Fibroblast of upper back skin (primary cell): Measurements from ENCODE around the gene PYROXD2.

Experiments
- DNase-seq: peaks from one replicate; pipeline ENCODE4 v3.0.0-alpha.2; 2013

The PYROXD2 gene

GRCh38 chr10:98390406-98390805 is 24.6 kb downstream of the PYROXD2 start:
- no peak for DNase-seq

GRCh38 chr10:98389398-98389797 is 25.6 kb downstream of the PYROXD2 start:
- DNase-seq = no peak

GRCh38 chr10:98388101-98388655 is 26.8 kb downstream of the PYROXD2 start:
- DNase-seq = no peak

DNA sequence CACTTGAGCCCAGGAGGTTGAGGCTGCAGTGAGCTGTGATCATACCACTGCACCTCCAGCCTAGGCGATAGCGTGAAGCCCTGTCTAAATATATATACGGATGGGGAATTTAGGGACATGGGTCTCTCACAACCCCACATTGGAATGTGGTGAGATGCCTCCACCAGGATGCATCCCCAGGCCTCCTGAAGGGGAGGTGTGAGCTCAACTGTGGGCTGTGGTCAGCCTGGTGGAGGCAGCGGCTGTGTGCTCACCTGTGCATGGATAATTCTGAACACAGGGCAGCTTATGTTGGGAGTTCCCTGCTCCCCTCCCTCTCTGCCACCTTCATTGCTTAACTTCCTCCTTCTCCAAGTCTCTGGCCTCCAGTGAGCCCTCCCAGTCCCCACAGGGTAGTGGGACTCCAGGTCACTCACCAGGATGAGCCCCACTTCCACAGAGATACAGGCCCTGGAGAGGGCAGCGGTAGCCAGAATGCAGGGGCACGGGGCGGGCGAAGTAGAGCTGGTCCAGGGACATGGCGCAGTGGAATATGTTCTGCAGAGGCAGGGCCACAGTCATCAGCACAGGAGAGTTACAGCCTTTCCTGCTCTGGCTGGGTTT is 30.4 kb downstream of the PYROXD2 start:
- no peak for DNase-seq

DNA sequence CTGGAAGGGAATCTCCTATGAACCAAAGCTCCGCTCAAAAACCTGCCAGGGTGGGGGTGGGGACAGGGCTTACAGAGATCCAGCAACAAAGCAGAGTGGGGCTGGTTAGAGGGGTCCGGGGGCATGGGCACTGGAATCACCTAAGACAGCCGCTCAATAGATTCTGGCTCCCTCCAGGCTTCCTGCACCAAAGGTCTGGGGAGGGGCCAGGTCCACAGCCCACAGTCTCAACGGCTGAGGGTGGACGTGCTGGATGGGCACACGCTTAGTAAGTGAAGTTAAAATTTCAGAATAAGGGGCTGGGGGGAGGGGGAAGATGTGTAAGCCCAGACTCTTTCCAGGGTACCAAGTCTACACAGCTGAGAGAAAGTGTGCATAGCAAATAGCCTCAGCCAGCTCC is 31.1 kb downstream of the PYROXD2 start:
- DNase-seq = no peak

- DNase-seq = peak; percentile 84
These were observed 31.8 kb downstream of the PYROXD2 start for GRCh38 chr10:98383134-98383667.

DNA sequence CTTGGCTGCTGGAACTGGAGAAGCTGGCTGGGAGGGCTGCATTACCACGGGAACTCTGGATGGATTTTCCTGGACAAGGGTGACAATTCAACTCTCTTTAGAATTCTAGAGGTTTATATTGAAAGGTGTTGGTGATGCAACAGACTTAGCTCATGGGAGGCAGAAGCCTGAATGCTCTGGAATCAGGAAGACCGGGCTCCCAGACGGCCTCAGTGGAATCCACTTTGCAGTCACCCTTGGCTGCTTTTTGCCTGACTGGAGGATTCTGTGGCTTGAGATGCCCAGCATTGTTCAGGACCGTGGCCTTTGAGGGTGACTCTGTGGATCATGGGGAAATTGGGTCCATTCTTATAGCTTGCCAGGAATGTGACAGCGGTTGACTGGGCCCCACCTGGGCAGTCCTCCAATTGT is 32.3 kb downstream of the PYROXD2 start:
- DNase-seq = no peak

DNA sequence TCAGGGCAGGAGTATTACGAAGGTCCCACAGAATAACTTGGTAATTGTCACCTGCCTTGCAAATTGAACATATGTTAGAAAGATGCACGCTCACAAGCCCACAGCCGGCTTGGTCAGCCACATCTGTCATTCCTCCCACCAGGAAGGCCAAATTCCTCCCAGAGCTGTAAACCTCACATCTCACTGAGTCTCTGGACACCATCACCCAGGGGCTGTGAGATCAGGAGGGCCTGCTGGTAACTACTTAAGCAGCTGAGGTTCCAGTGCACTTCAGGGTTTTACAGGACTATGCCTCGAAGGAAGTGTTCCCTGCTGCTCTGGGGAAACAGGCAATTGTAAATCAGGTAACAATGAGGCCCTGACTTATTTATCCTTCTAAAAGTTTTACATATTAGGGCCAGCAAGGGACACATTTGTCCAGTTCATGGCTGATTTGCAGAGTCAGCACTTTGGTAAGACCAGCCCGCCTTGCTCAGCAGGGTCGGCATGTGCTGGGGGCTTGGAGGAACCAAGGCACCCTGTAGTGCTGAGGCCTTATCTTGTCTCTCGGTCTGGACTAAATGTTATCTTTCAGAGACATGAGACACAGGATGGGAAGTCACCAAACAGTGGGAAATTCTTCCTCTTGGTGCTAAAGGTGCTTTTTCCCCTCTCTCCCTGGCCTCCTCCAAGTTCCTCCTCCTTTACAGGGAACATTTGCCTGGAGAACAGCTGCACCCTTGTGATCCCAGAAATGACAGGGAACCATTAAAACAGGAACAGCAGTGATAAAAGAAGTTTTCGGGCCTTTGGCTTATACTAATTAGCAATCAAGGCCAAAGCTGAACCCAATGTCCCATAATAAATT is 34.3 kb downstream of the PYROXD2 start:
- DNase-seq = peak; percentile 18

DNA sequence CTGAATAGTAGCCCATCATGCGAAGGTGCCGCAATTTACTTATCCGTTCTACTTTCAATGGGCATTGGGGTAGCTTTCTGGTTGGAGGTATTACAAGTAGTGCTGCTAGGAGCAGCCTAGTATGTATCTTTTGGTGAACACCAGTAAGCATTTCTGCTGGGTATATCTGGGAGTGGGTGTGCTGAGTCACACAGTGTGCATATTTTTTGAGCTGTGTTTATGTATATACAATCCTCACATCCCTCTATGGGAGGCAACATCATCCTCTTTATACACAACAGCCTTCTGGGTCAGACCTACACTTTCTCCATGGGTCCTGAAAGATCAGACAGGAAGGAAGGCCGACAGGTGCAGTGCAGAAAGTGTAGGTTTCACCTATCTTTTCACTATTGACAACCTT is 36.3 kb downstream of the PYROXD2 start:
- DNase-seq = no peak

DNA sequence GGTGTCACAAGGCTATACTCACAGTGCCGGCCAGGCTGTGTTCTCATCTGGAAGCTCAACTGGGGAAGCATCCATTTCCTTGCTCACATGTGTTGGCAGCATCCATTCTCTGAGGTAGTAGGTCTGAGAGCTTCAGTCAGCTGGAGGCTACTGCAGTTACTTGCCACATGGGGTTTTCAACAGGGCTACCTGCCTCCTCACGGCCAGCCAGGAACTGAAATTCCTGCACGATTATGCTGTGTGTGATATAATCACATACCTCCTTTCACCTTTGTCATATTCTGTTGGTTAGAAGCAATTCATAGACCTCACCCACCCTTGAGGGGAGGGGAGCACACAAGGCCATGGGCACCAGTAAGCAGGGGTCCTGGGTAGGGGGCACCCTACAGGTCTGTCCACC is 37.4 kb downstream of the PYROXD2 start:
- DNase-seq = no peak

DNA sequence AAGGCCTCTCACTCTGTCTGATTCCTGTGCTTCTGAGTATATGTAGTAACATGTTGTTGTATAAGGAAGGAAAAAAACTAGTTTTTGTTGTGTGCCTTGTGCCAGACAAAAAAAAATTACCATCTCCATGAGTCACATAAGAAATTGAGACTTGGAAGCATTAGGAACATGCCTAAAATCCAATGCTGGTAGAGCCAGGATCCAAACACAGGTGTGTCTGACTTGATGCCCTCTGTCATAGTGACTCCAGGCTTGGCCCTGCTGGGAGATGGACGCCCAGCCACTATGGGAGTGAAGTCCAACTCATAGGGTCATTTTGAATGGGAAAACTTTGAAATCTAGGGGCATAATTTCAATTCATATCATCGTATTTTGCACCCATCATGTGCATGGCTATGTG is 38.0 kb downstream of the PYROXD2 start:
- no peak for DNase-seq

DNA sequence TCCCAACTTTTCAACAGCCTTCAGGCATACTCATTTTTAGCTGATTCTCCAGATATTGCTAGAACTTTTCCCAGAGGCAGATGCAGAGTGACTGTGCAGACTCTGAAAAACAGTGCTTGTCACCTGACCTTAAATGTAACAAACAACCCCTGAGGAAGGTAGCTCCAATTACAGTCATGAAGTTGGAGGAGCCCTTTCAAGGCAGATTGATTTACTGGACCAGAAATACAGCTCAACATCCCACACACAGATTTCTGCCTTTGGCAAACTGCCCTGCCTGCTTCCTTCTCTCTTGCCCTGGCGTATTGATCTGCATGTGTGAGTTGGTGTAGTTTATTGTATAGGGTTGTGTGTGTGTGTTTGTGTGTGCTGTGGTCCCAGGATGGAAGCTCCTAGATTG is 38.5 kb downstream of the PYROXD2 start:
- peak; percentile 33 for DNase-seq

- peak; percentile 79 for DNase-seq
These were observed 40.6 kb downstream of the PYROXD2 start for GRCh38 chr10:98374217-98374985.

- DNase-seq = no peak
These were observed 41.5 kb downstream of the PYROXD2 start for GRCh38 chr10:98373260-98374040.

- DNase-seq = no peak
These were observed 43.9 kb downstream of the PYROXD2 start for GRCh38 chr10:98370831-98371820.

GRCh38 chr10:98369801-98370200 is 45.2 kb downstream of the PYROXD2 start:
- DNase-seq = no peak

DNA sequence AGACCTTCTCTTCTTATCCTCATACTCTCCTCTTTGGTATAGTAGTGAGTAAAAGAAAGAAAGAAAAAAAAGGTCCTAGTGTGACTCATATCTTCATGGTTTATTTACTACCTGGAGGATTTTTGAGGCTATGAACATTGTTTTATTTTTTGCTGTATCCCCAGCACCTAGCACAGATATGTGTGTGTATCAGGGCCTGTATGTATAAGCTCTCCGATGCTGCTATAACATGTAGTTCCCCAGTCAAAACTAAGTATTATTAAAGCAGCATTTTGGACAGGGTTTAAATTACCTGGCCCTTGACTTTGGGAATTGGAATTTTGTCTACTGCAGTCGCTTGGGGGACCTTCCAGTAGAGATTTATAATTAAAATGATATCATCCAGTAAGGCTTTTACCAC is 46.3 kb downstream of the PYROXD2 start:
- no peak for DNase-seq

DNA sequence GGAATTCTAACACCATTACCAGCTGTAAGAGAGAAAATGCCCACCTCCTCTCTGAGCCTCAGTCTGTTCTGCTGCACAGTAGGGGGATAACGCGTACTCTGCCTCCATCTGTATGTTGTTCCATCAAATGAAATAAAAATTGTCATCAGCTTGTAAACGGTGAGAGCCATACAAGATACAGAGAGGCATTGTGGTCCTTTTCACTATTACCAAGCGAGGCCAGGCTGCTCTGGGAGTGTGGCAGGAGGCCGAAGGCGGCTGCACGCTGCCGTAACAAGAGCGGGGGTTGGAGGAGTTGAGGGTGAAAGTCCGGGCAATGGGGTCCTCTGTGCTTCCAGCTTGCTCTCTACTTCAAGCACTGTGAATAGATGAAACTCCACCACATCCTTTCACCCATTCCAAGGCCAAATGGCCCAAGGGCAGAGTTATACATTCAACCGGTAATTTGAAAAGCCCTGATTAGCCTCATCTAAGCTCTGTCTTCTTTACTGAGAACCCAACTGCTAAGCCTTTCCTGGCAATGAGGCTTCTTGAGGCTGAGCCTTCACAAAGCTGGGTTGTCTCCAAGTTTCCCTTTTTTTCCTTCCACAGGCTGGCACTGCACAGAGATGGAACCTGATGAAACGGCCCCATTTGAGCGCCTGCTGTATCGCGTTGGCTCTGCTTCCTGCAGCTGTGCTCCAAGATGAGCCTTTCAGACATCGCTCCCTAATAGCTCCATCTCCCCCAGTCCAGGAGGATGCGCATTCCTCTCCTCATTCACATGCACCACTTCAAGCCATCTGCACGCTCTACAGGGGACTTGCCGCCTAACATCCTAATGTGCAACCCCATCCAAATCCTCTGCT is 47.2 kb downstream of the PYROXD2 start:
- DNase-seq = no peak

DNA sequence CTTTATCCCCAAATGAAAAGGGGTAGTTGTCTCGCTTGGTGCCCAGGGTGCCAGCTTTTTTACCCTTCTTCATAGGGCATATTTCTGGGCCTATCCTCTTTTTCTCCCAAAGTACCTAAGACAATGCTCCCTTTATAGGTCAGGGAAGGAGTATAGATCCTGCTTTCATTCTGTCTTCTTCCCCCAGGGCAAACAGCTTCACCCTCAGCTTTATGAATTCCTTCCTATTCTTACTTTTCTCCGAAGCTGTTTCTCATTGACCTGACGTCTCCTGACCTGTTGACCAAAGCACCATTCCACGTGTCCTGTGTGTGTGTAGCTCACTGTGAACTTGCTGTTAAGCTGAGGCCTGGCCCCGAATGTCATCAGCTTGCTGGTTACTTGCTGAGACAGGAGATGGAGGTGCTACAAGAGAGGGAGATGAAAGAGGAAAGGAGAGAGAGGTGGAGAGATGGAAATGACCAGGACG is 48.9 kb downstream of the PYROXD2 start:
- no peak for DNase-seq
